Measurements from ENCODE around the gene GPR137B. TPM values are rescaled to one million over a fixed set of nuclear protein-coding genes. Genes with fewer than 3 reads are reported as not detected.

Gene GPR137B
- total RNA-seq, 2 donors from 2014 or later: 22.7 to 39.7 TPM

GRCh38 chr1:236222632-236223031, 80.3 kb downstream of the GPR137B start:
- Histone ChIP-seq H3K27ac (no peak overlapping the region), H3K4me3 (no peak overlapping the region), H3K27me3 (no peaks in the 10 kb centered on the region), H3K36me3 (no peaks in the 10 kb centered on the region), H3K9me3 (no peaks in the 10 kb centered on the region), H3K4me1 (no peaks in the 10 kb centered on the region)
- no peak for DNase-seq (ENCODE audit: low spot score)
- no peak for TF ChIP-seq CTCF (IDR thresholded peaks at IDR 0.05)

- Histone ChIP-seq H3K4me3 (no peak overlapping the region), H3K9me3 (no peaks in the 10 kb centered on the region), H3K4me1 (no peaks in the 10 kb centered on the region), H3K36me3 (peaks cover 6% of the 10 kb centered on the region), H3K27ac (no peak overlapping the region), H3K27me3 (no peaks in the 10 kb centered on the region)
- no peak for TF ChIP-seq CTCF (IDR thresholded peaks at IDR 0.05)
- DNase-seq (ENCODE audit: low spot score): no peak
Observed at GRCh38 chr1:236228411-236228810, 86.1 kb downstream of the GPR137B start.

DNA sequence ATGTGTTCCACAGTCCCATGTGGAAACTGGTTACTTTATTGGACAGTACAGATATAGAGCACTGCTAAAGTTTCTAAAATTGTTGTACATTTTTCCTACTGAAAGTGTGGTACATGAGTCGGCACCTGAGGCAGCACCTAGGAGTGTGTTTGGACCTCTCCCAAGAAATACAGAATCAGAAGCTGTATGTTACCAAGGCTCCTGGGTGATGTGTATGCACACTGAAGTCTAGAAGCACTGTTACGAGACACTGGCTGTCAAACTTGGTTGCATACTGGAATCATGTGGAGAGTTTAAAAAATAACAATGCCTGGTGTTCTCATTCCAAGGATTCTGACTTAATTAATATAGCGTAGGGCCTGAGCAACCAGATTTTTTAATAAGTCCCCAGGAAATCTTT, 92.8 kb downstream of the GPR137B start:
- no peaks in the 10 kb centered on the region for H3K27me3 ChIP-seq
- H3K36me3 ChIP-seq: no peaks in the 10 kb centered on the region

GRCh38 chr1:236239092-236239585, 96.8 kb downstream of the GPR137B start:
- no peak for TF ChIP-seq CTCF (IDR thresholded peaks at IDR 0.05)
- Histone ChIP-seq H3K27me3 (no peaks in the 10 kb centered on the region), H3K27ac (no peak overlapping the region), H3K36me3 (peaks cover 4% of the 10 kb centered on the region), H3K4me3 (no peak overlapping the region), H3K9me3 (no peaks in the 10 kb centered on the region), H3K4me1 (no peaks in the 10 kb centered on the region)
- DNase-seq (ENCODE audit: low spot score): no peak

More for the DNA sequence above, 92.8 kb downstream of the GPR137B start:
- no peak for TF ChIP-seq CTCF (IDR thresholded peaks at IDR 0.05)
- Histone ChIP-seq H3K27ac (no peak overlapping the region), H3K4me1 (no peaks in the 10 kb centered on the region), H3K9me3 (no peaks in the 10 kb centered on the region), H3K4me3 (no peak overlapping the region)
- no peak for DNase-seq (ENCODE audit: low spot score)

DNA sequence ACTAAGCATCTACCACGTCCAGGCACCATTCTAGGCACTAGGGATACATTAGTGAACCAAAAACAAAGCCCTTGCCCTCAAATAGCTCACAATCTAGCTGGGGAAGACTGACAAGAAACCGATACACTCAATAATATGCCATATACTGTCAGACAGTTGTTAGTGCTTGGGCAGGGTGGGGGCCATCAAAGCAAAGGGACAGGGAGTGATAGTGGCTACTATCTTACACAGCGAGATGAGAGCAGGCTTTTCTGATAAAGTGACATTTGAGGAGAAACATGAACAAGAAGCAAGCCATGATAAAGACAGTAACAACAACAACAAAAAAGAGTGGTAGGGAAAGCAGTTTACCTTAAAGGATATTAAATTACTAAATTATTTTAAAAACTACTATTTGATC, 98.3 kb downstream of the GPR137B start:
- Histone ChIP-seq H3K27ac (no peak overlapping the region), H3K4me3 (no peak overlapping the region), H3K9me3 (no peaks in the 10 kb centered on the region), H3K36me3 (peaks cover 4% of the 10 kb centered on the region), H3K27me3 (no peaks in the 10 kb centered on the region), H3K4me1 (no peaks in the 10 kb centered on the region)
- TF ChIP-seq CTCF (IDR thresholded peaks at IDR 0.05): no peak
- no peak for DNase-seq (ENCODE audit: low spot score)

DNA sequence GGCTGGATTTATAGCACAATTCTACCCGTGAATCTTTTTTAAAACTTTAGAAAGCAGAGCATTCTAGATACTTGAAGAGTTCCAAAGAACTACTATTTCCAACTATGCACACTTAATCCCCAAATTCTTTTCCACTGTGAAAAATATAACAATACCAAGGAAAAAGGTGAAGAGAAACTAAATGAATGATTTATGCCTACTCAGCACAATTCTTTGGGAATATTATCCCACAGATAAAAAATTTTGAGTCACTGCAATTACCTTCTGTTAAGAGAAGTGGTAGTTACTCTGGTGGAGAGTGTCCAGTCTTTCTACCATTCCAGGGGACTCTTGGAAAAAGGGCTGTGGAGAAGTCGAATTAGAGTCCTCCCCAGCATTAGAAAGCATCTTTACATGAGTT, 100.2 kb downstream of the GPR137B start:
- no peak for TF ChIP-seq CTCF (IDR thresholded peaks at IDR 0.05)
- H3K27ac ChIP-seq: no peak overlapping the region
- no peak for DNase-seq (ENCODE audit: low spot score)

More for the DNA sequence above, 100.2 kb downstream of the GPR137B start:
- Histone ChIP-seq H3K36me3 (peaks cover 4% of the 10 kb centered on the region), H3K4me1 (no peaks in the 10 kb centered on the region), H3K27me3 (no peaks in the 10 kb centered on the region), H3K9me3 (no peaks in the 10 kb centered on the region), H3K4me3 (no peak overlapping the region)

Measured in right atrium auricular region (tissue), 2 donors.